HG03066 (cell line): Measurements from ENCODE around the gene RAB27B.

ENCODE experiments used
- ATAC-seq: cut with Tn5 transposase; IDR thresholded peaks from one replicate; pipeline ENCODE4 v1.9.1; 2021; ENCODE audit warnings: low read depth; ENCODE audit not compliant: unreplicated experiment

Gene RAB27B

DNA sequence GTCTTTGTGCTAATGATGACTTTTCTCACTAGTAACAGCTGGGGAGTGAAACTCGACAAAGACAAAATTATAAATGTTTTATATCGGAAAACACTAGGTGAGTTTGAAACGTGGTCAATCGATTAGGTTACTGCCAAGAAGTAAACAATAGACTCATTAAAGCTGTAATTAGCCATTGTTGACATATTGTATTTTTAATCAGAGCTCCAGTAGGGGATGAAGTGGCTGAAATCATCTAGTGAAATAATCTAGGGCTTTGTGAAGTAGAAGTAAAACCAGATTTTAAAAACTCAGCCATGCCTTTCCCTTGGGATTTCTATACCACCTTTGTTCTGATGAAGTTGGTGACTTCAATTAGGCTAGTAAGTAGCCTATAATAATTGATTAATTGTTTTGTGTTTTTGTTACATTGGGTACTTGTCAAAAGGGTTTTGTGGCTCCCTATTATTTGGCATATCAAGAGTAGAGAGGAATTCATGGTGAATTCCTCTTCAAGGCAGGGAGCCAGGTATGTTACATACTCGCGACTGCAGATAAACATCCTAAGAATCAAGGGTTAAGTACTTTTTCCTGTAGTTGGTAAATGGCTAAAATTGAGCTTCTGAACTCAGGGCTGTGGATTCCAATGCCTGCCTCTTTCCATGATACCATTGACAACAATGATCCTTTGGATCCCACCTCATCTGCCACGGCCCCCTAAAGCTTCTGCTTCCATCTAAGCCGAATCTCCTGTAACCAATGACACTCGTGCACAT, 31.6 kb downstream of the RAB27B start:
- ATAC-seq = no peak

DNA sequence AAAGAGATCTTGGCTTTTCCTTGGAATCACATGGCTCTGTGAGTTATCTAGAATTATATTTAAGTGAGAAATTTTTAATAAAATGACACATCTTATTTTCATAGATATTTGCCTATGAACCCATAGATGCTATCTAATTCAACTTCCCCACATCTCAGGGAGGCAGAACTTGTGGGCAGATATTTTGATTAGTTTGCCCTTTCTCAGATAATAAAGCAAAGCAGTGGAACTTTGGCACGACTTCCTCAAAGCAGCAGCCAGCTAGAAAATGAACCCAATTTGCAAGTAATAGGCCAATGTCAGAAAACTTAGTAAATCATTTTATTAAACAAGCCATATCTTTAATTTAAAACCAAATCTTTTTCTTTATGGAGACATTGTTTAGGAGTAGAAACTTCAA, 32.7 kb downstream of the RAB27B start:
- ATAC-seq = no peak

DNA sequence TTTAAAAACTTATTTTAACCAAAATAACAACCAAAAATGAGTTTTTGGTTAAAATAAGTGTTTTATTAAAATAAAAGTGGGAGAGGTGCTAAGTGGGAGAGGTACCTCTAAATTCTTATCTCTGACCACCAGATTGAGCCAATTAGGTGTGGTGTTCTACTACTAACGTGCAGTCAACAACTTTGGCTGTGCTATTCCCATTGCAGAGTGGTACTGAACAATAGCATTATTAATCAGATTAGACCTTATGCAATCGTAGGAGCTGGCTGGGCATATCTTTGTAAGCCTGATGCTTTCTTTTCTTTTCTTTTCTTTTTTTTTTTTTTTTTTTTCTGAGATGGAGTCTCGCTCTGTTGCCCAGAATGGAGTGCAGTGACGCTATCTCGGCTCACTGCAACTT, 38.9 kb downstream of the RAB27B start:
- no peak for ATAC-seq

DNA sequence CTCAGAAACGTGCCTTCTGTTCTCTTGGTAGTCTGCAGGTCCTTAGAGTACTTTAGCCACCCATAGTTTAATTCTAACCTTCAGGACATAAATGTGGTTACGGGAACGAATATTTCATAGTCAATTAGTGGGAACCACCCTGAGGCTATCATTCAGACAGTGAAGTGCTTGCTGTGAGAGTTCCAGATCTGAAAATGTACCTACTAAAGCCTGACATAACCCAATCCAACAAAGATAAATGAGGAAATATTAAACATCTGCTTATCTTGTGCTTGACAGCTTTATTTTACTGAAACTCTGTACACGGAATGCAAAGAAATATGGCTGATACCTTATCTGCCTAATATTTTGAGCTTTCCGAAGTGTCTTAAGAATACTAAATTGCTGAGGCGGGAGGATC, 43.0 kb downstream of the RAB27B start:
- no peak for ATAC-seq

DNA sequence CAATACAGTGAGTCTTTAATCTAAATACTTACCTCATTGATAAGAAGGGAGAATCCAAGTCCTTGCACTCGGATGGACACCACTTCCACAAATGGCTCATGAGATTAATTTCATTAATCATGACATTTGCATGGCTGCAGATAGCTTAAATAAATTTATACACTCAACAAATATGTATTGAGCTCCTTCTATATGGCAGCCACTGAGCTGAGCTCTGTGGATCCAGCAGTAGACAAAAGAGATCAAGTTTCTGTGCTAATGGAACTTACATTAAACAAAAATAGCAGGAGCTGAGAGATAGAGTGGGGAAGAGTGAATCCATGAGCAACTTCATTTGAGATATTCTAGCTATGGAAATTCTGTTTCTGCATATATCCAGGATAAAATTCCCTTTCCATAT, 44.4 kb downstream of the RAB27B start:
- ATAC-seq = no peak

DNA sequence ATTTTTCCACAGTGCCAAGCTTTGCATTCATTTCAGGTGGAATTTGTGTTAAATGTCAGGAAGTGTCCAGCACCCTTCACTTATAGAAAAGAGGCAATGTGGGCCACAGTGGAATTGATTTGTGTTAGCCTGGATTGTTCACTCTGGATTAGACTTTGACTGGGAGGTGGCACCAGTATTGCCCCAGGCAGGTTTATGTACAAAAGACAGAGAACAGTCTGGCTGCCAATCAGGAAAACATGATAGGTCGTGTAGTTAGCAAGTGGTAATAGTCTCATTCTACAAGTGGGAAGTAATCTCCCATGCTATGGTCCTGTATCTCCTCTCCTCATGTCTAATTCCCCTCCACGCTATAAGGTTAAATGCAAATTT, 45.6 kb downstream of the RAB27B start:
- ATAC-seq = no peak

DNA sequence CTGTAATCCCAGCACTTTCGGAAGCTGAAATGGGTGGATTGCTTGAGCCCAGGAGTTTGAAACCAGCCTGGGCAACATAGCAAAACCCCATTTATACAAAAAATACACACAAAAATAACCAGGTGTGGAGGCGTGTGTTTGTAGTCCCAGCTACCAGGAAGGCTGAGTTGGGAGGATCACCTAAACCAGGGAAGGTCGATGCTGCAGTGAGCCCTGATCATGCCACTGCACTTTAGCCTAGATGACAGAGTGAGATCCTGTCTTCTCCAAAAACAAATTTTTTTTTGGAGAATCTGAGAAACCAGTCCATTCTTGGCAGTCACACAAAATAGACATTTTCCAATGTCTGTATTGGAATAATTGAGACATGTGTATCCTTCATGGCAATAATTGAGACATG, 46.8 kb downstream of the RAB27B start:
- no peak for ATAC-seq

DNA sequence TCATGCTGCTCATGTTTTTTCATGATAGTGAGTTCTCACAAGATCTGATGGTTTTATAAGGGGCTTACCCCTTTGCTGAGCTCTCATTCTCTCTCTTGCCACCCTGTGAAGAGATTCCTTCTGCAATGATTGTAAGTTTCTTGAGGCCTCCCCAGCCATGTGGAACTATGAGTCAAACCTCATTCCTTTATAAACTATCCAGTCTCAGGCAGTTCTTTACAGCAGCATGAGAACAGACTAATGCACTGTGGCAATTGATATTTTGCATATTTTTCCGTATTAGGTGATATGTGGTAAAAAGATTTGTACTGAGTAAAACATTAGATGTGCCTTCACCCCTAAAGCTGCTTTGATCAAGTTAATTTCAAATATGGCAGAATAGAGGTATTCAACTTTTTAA, 48.8 kb downstream of the RAB27B start:
- no peak for ATAC-seq

DNA sequence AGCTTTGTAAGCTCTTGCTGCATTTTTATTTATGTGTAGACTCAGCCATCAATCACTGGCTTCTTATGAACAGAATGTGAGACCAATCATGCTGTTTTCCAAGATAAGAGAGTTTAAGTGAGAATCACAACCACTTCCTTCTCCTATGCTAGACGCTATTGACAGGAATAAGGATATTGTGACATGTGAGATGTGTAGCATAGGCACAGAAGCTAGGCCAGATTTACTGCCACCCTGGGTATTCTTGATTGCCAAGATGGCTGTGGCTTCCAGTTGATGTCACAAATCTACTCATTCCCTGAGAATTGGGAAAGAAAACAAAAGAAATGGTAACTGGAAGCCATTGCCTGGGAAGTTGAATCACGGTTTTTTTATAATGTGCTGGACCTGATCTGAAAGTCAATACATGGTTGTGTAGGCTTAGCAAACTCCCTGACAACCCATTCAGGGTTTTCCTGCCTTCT, 49.9 kb downstream of the RAB27B start:
- ATAC-seq = no peak

DNA sequence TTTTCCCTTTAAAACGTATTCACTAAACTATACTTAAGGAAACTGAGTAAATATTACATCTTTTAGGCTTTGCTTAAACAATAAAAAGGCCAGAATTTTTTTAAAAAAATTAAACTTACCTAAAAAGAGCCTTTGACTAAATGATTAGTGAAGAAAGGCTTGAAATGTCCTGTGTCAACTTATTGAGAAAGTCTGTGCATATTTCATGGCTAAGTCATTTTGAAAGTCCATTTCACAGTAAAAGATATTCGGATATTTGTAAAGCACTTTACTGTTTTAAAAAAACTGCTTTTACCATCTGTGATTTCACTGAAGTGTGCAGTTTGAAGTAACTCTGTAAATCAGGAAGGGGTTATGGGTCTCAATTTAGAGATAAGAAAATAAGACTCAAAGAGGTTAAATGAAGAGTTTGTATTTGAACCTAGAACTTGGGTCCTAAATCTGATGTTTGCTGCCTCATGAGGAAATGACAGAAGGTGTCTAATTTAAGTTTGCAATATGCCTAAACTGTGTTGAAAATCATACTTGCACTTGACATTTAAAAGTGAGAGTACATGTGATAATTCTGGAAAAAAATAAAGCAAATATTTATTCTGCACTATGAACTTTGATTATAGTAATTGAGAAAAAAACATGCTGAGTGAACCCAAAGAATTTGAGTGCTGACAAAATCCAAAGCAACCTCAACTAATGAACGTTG, 50.5 kb downstream of the RAB27B start:
- no peak for ATAC-seq

DNA sequence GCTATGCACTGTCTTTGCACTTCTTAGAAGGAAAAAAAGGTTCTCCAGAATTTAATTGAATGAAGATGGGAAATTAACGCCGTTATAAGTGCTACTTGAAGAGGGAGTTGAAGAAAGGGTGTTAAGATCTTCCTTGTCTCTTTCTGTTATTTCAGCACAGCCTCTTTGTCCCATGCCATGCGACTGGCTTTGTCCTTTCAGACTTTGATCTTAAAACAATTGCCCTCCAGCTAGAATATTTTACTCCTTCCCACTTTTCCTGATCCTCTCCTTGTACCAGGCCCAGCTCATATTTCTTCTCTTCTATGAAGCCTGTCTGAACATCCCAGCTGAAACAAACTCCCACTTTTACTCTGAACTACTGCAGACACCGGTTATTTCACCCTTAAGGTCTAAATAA, 51.4 kb downstream of the RAB27B start:
- no peak for ATAC-seq

DNA sequence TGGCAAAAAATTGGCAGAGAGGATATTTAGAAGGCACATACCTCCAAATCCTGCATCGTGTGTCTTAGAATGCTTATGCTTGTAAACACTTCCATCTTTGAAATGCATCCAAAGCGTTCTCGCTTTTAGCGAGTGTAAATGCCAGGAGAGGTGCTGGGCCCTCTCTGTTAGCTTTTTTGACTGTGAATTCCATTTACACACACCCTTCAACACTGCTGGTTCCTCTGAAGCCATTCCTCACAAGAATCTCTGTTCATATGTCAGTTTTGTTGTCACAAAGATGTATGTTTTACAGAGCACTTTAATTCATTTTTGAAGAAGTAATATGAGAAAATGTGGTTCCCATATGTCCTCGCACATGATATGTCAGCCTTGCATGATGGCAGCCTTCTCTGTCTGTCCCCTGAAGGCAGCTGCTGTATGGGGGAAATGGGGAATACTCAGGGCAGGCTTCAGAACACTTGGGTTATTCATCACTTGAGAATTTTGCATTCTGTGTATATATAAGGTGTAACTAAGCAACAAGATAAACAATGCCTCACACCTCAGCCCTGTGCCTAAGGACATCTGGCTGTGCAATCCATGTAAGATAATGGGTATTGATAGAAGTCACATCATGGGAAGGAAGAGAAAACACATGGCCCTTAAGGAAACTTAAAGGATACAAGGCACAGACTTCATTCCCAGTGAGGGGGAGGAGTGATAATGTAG, 52.3 kb downstream of the RAB27B start:
- no peak for ATAC-seq

DNA sequence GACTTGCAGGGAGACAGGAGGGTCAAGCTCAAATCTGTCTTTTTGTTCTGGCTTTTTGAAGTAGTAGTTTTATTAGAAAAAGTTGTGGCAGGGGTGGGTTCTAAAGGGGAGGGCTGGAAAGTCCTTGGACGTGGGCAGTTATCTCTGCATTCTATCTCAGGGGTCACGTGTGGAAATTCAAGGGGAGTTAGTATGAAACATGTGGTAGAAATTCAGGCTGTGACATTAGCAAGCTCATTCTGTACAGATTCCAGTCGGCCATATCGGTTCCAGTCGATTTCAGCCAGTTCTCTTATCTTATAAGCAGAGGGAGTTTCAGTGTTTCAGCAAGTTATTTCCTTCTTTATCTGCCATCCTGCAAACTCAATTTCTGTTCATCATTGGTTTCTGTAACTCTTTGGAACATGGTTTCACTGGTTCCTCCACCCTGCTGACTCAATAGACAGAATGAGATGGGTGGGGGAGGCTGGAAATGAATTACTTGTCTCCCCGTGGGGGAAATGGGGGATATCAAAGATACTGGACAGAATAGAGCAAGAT, 53.0 kb downstream of the RAB27B start:
- ATAC-seq = no peak

DNA sequence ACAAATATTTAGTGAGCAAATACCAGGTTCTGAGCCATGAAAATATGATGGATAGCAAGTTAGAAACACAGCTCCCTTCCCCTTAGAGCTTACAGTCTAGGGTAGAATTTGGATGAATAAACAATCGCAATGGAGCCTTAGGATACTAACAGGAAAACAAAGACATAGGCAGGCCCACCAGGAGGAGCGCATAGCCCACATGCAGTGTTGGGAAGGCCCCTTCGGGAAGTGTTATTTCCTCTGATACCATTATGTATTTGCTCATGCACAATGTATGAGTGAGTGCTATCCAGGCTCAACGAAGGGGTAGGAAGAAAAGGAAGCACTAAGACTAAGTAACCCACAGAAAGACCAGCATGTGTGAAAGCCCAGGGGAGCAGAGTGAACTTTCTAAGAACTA, 54.0 kb downstream of the RAB27B start:
- ATAC-seq = no peak

DNA sequence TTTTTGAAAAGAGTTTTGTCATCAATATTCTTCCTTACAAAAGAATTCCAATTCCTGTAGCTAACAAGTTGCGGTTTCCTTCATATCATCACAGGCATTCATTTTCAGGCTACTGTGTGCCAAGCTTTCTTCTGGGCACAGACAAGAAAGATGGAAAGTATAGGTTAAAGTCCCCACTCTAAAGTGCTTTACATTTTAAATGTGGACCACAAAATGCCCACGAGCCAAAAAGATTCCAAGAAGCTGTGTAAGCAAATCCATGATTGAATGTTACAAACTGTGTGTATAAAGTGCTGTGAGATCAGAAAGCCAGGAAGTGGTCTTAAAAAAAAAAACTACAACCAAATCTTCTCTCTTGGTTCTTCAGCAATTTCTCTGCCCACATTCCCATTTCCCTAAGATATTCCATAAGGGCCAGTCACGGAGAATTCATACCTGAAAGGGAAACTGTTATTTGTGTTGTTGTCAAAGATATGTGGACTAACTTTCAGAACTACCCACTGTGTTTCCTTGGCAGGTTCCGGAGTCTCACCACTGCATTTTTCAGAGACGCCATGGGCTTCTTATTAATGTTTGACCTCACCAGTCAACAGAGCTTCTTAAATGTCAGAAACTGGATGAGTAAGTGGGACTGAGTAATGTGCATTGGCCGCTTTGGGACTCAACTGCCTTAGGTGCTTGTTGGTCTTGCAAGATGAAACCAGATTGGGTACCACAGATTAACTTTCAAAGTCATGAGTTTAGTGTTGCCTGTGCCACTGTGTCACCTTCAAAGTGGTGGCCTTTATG, 55.7 kb downstream of the RAB27B start:
- no peak for ATAC-seq

DNA sequence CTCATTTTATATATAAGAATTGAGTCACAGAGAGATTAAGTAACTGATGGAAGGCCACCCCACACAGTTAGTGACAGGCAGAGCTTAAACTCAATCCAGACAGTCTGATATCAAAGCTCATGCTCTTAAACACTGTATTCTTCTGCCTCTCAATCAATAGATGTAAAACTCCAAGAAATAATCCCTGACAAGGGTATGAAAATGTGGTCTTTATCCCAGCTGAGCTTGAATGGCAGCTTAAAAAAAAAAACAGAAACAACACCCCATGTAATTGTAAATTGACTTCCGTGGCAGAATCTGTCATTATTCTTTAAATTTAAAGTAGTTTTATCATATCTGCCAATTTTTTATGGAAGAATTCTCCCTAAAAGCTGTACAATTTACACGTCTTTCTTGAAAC, 60.1 kb downstream of the RAB27B start:
- ATAC-seq = no peak

DNA sequence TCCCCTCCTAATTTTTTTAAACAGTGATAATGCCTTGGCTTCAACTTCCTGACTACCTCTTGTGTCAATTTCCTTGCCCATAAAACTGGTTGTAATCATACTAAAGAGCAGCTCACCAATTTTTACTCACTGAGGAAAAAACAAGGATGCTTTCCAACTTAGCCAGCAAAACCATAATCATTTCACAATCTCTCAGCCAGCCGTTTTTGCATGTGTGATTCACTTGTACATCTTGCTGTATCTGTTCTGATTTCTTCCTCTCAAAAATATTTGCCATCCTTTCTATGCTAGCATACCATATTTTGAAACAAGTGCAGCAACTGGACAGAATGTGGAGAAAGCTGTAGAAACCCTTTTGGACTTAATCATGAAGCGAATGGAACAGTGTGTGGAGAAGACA, 60.7 kb downstream of the RAB27B start:
- no peak for ATAC-seq

DNA sequence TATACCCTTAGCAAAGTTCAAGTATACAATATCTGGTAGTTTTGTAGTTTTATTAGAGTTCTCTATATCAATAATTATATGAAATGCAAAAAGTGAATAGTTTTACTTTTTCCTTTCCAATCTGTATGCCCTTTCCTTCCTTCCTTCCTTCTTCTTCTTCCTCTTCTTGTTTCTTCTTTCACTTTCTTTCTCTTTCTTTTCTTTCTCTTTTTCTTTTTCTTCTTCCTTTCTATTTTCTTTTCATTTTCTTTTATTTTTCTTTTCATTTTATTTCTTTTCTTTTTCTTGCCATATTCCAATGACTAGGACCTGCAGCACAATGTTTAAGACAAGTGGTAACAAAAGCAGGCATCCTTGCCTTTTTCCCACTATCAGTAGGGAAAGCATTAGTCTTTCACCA, 71.2 kb downstream of the RAB27B start:
- no peak for ATAC-seq

DNA sequence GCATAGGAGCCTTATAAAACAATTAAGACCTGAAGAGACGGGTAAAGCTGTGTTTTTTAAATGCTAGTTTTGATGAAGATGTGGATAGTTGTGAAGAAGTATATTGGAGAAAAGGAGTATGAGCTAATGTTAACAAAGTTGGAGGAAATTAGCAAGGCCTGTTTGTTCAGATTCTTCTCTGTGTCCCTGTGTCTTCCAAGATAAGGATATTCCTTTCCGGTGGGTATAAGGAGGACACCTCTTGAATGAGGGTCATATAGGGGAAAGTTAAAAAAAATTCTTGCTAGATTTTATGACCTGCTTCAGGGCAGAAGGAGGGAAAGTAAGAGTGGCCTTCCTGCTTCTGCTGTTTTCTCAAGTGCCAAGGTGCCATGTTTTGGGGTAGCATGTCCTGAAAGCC, 72.0 kb downstream of the RAB27B start:
- no peak for ATAC-seq

DNA sequence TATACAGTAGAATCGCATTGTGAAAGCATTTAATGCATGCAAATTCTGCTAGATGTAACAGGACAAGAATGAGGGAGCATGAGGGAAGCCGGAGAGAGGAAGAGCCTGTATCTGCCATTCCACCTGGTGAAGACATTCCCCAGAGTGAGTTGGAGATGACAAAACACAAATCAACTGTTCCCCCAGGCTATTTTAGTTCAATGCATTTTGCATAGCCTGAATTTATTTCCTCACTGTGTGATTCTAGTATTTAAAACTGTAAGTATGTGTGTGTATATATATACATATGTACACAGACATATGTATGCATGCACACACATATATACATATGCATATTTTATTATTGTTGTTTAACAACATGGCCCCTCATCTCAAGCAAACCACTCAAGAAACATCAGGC, 76.3 kb downstream of the RAB27B start:
- no peak for ATAC-seq

DNA sequence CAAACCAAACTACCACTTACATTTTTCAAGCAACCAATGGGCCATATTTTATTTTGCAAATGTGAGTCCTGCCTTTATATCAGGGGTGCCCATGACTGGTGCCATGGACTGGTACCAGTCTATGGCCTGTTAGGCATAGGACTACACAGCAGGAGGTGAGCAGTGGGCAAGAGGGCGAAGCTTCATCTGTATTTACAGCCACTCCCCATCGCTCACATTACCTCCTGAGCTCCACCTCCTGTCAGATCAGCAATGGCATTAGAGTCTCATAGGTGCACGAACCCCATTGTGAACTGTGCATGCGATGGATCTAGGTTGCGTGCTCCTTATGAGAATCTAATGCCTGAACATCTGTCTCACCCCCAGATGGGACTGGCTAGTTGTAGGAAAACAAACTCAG, 77.4 kb downstream of the RAB27B start:
- no peak for ATAC-seq
